22Rv1 (cell line): ENCODE results near the gene PDZD4.

Experiments used
- H3K27ac ChIP-seq: fragments of 450-650 bp; 2 replicates; pipeline ENCODE4 v1.5.1; 2017
- ZFX ChIP-seq: fragments of 450-650 bp; IDR thresholded peaks from 2 replicates; pipeline ENCODE4 v1.6.1; 2017; ENCODE audit warnings: antibody characterized with exemption, borderline replicate concordance
- TF ChIP-seq, protein P1 (sequence below): fragments of 450-650 bp; IDR thresholded peaks from 2 replicates; pipeline ENCODE4 v1.5.1; 2017; ENCODE audit warnings: mild to moderate bottlenecking

The PDZD4 gene

GRCh38 chrX:153829799-153830639 is at the start of gene PDZD4:
PDZD4 (minus strand) TSS chrX:153830544; CDS start chrX:153830298, 246 bp downstream.
- no peak for TF ChIP-seq ZFX
- TF ChIP-seq, protein P1, sequence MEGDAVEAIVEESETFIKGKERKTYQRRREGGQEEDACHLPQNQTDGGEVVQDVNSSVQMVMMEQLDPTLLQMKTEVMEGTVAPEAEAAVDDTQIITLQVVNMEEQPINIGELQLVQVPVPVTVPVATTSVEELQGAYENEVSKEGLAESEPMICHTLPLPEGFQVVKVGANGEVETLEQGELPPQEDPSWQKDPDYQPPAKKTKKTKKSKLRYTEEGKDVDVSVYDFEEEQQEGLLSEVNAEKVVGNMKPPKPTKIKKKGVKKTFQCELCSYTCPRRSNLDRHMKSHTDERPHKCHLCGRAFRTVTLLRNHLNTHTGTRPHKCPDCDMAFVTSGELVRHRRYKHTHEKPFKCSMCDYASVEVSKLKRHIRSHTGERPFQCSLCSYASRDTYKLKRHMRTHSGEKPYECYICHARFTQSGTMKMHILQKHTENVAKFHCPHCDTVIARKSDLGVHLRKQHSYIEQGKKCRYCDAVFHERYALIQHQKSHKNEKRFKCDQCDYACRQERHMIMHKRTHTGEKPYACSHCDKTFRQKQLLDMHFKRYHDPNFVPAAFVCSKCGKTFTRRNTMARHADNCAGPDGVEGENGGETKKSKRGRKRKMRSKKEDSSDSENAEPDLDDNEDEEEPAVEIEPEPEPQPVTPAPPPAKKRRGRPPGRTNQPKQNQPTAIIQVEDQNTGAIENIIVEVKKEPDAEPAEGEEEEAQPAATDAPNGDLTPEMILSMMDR: no peak

DNA sequence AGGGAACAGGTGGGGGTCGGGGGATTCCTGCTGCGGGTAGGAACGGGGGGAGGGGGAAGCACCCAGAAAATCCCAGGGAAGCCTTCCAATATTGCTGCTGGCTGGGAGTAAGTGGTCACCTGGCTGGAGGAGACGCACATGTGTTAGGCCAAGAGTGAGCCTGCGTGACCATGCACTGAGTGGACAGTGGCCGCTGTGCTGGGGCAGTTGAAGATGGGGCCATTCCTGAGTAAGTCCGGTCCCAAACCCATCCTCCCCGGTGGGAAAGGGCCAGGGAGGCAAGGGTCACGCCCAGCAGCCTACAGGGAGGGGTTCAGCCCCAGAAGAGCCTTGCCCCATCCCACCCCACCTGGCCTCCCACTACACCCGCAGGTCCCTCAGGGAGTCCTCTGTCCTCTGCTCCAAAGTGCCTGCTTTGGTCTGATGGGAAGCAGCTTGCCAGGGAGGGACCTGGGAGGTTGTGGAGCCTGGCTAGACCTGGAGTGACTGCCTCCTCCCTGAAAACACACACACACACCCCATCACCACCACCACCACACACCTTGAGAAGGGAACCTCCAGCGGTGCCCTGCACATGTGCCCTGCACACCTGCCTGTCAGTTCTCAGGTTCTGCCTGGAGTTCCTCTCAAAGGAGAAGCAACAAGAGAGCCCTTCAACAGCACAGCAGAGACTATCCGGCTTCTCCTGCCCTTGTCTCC is 49.5 kb upstream of the PDZD4 start:
- H3K27ac ChIP-seq: no peak overlapping the region
- TF ChIP-seq, protein P1: no peak
- no peak for TF ChIP-seq ZFX

More at GRCh38 chrX:153829799-153830639, at the start of gene PDZD4:
- no peak within 1 kb of the TSS for H3K27ac ChIP-seq

GRCh38 chrX:153878969-153879653 is 48.8 kb upstream of the PDZD4 start:
- H3K27ac ChIP-seq: no peak overlapping the region

DNA sequence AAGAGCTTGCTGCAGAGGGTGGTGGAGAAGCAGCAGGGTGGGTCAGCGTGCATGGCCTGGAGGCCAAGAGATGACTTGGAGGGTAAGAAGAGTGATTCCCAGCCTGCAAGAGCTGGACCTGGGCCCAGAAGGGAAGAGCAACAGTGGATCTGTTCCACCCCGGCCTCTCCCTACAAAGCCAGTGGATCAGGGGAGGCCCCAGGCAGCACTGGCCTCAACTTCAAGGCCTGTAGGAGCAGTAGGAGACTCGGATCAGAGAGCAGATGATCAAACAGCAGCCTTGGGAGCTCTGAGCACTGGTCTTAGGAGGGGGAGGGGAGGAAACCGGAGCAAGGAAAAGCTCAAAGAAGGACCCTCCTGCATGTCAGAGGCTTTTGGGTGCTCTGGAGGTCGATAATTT is 48.0 kb upstream of the PDZD4 start:
- no peak overlapping the region for H3K27ac ChIP-seq
- TF ChIP-seq, protein P1: no peak
- TF ChIP-seq ZFX: no peak

More at GRCh38 chrX:153878969-153879653, 48.8 kb upstream of the PDZD4 start:
- TF ChIP-seq, protein P1: no peak
- no peak for TF ChIP-seq ZFX

GRCh38 chrX:153877571-153878261 is 47.4 kb upstream of the PDZD4 start:
- TF ChIP-seq ZFX: no peak
- H3K27ac ChIP-seq: no peak overlapping the region

GRCh38 chrX:153876112-153876491 is 45.8 kb upstream of the PDZD4 start:
- no peak for TF ChIP-seq ZFX
- TF ChIP-seq, protein P1: no peak
- H3K27ac ChIP-seq: no peak overlapping the region
